GM04503 (cell line): ENCODE measurements around the gene FAAP20.

Source experiments
- DNase-seq: peaks from one replicate; pipeline ENCODE4 v3.0.0-alpha.2; 2012; ENCODE audit warnings: low read depth

The FAAP20 gene

GRCh38 chr1:2177946-2178538 lies 16.5 kb downstream of the FAAP20 start:
- DNase-seq = no peak

GRCh38 chr1:2177541-2177940 lies 17.0 kb downstream of the FAAP20 start:
- DNase-seq = no peak

- no peak for DNase-seq
Measured at GRCh38 chr1:2176615-2177014, 18.0 kb downstream of the FAAP20 start.

- no peak for DNase-seq
Measured at GRCh38 chr1:2175681-2176454, 18.7 kb downstream of the FAAP20 start.

- no peak for DNase-seq
Measured at GRCh38 chr1:2175055-2175414, 19.5 kb downstream of the FAAP20 start.

- DNase-seq = no peak
Measured at GRCh38 chr1:2174348-2175054, 20.1 kb downstream of the FAAP20 start.

GRCh38 chr1:2173546-2174347 lies 20.8 kb downstream of the FAAP20 start:
- DNase-seq = no peak

GRCh38 chr1:2172551-2173146 lies 21.9 kb downstream of the FAAP20 start:
- no peak for DNase-seq

- DNase-seq = no peak
Measured at GRCh38 chr1:2172012-2172411, 22.6 kb downstream of the FAAP20 start.

- DNase-seq = no peak
Measured at GRCh38 chr1:2170211-2170610, 24.4 kb downstream of the FAAP20 start.

GRCh38 chr1:2169200-2169836 lies 25.3 kb downstream of the FAAP20 start:
- no peak for DNase-seq

GRCh38 chr1:2168535-2168934 lies 26.0 kb downstream of the FAAP20 start:
- DNase-seq = no peak

GRCh38 chr1:2168090-2168489 lies 26.5 kb downstream of the FAAP20 start:
- no peak for DNase-seq

GRCh38 chr1:2166695-2167094 lies 27.9 kb downstream of the FAAP20 start:
- no peak for DNase-seq

- no peak for DNase-seq
Measured at GRCh38 chr1:2166254-2166653, 28.3 kb downstream of the FAAP20 start.

- no peak for DNase-seq
Measured at GRCh38 chr1:2165646-2166045, 28.9 kb downstream of the FAAP20 start.

GRCh38 chr1:2163205-2163604 lies 31.4 kb downstream of the FAAP20 start:
- no peak for DNase-seq

- no peak for DNase-seq
Measured at GRCh38 chr1:2160451-2161300, 33.9 kb downstream of the FAAP20 start.

GRCh38 chr1:2159124-2159523 lies 35.4 kb downstream of the FAAP20 start:
- no peak for DNase-seq

- no peak for DNase-seq
Measured at GRCh38 chr1:2158272-2158671, 36.3 kb downstream of the FAAP20 start.

GRCh38 chr1:2157856-2158255 lies 36.7 kb downstream of the FAAP20 start:
- DNase-seq = no peak
